NB4 (cell line): Measurements from ENCODE around the gene PLA2G1B.

Experiments
- DNase-seq: peaks from one replicate; pipeline ENCODE4 v3.0.0; 2010; ENCODE audit warnings: low read depth
- H3K4me3 ChIP-seq: one replicate; pipeline ENCODE4 v1.5.1; 2011; ENCODE audit warnings: mild to moderate bottlenecking, low read depth, low read length, moderate library complexity
- CTCF ChIP-seq: IDR thresholded peaks from one replicate; pipeline ENCODE4 v1.5.1; 2012; ENCODE audit warnings: low read depth, low read length
- POLR2A ChIP-seq: IDR thresholded peaks from 2 replicates; pipeline ENCODE4 v1.6.1; 2011; ENCODE audit warnings: mild to moderate bottlenecking; ENCODE audit not compliant: insufficient read length; ENCODE audit errors: extremely low read depth
- TF ChIP-seq, protein P1 (sequence below): IDR thresholded peaks from 2 replicates; pipeline ENCODE4 v1.6.1; 2011; ENCODE audit warnings: low read depth, low read length

PLA2G1B gene

DNA sequence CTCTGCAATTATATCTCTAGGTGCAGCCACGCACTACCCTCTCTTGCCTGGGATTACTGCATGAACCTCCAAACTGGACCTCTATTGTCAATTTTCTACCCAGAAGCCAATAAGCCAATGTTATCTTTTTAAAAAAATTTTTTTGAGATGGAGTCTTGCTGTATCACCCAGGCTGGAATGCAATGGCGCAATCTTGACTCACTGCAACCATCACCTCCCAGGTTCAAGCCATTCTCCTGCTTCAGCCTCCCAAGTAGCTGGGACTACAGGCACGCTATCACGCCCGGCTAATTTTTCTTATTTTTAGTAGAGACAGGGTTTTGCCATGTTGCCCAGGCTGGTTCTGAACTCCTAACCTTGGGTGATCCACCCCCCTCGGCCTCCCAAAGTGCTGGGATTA, 50.8 kb downstream of the PLA2G1B start:
- no peak for DNase-seq
- TF ChIP-seq, protein P1, sequence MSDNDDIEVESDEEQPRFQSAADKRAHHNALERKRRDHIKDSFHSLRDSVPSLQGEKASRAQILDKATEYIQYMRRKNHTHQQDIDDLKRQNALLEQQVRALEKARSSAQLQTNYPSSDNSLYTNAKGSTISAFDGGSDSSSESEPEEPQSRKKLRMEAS = no peak
- no peak for TF ChIP-seq POLR2A
- no peak for TF ChIP-seq CTCF

More for the DNA sequence above, 50.8 kb downstream of the PLA2G1B start:
- H3K4me3 ChIP-seq = no peak overlapping the region
